Memory B cell (primary cell): ENCODE results near the gene NT5C2.
"Not testable (repeated sequence)": the region's sequence is repeated elsewhere in the genome, so short reads cannot be mapped to it uniquely, and the experiment has no call there.

Experiments
- ATAC-seq: fragments of 150-1000 bp; cut with Tn5 transposase; 2 replicates; pipeline ENCODE4 v1.10.0; 2021; ENCODE audit warnings: low read depth, mild to moderate bottlenecking, moderate library complexity
- DNase-seq, 2 donors: peaks; one replicate each; pipeline ENCODE4 v3.0.0; 2022; ENCODE audit warnings: low spot score in 2 of 2
- H3K27ac Mint-ChIP-seq: one replicate; pipeline ENCODE4 v1.8.0; 2022; ENCODE audit warnings: mild to moderate bottlenecking, moderate library complexity, mixed read lengths
- H3K27me3 Mint-ChIP-seq: one replicate; pipeline ENCODE4 v1.8.0; 2022; ENCODE audit warnings: mixed read lengths
- H3K36me3 Mint-ChIP-seq: one replicate; pipeline ENCODE4 v1.8.0; 2022; ENCODE audit warnings: mild to moderate bottlenecking, mixed read lengths
- H3K4me1 Mint-ChIP-seq: one replicate; pipeline ENCODE4 v1.8.0; 2022; ENCODE audit warnings: mixed read lengths
- H3K4me3 Mint-ChIP-seq: one replicate; pipeline ENCODE4 v1.8.0; 2022; ENCODE audit warnings: mild to moderate bottlenecking, moderate library complexity, mixed read lengths
- H3K9me3 Mint-ChIP-seq: one replicate; pipeline ENCODE4 v1.8.0; 2022; ENCODE audit warnings: mixed read lengths

NT5C2 gene

GRCh38 chr10:103192451-103193106 lies 493 bp downstream of the NT5C2 start:
- peak; percentile 50 for ATAC-seq
- peak; percentile 35 to 51 for DNase-seq

DNA sequence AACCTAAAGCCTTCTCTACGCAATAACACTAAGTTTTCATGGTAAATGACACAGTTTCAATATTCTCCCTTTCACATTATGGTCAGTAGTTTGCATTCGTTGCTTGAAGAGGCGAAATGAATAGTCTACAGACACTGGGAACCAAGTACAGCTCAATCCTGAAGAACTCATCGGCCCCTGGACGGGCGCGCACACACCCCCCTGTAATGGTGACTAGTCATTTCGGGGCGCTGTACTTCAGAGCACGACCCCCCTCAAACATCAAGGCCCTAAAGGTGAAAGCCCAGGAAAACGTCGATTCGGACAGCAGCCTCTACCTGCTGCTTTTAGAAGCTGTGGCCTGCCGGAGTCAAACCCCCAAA lies 1.0 kb downstream of the NT5C2 start:
- ATAC-seq = no peak
- Mint-ChIP-seq H3K4me3 (peak overlapping the region; percentile 100), H3K27me3 (no peaks in the 10 kb centered on the region), H3K27ac (peak overlapping the region; percentile 99), H3K9me3 (no peaks in the 10 kb centered on the region), H3K36me3 (peaks cover 5% of the 10 kb centered on the region), H3K4me1 (peaks cover 26% of the 10 kb centered on the region)
- DNase-seq = no peak

More at GRCh38 chr10:103192451-103193106, 493 bp downstream of the NT5C2 start:
- H3K27ac Mint-ChIP-seq = peak overlapping the region; percentile 99
- H3K4me3 Mint-ChIP-seq = peak overlapping the region; percentile 100
- no peaks in the 10 kb centered on the region for H3K27me3 Mint-ChIP-seq
- H3K4me1 Mint-ChIP-seq = peaks cover 26% of the 10 kb centered on the region
- H3K9me3 Mint-ChIP-seq = no peaks in the 10 kb centered on the region
- H3K36me3 Mint-ChIP-seq = peaks cover 5% of the 10 kb centered on the region

DNA sequence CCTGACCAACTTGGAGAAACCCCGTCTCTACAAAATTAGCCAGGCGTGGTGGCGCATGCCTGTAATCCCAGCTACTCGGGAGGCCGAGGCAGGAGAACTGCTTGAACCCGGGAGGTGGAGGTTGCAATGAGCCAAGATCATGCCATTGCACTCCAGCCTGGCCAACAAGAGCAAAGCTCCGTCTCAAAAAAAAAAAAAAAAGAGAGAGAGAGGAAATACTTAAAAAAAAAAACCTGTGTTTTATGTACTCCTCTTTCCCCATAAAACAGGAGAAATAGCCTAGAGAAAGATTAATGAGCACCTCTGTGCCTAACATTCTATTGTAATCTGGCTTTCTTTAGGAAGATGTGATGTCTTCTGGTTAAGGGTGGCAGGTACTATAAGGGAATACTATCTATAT lies 1.9 kb downstream of the NT5C2 start:
- H3K9me3 Mint-ChIP-seq, H3K27me3 Mint-ChIP-seq, H3K36me3 Mint-ChIP-seq, DNase-seq, H3K27ac Mint-ChIP-seq, H3K4me3 Mint-ChIP-seq, ATAC-seq: not testable (repeated sequence)
- H3K4me1 Mint-ChIP-seq = peaks cover 26% of the 10 kb centered on the region

- no peak overlapping the region for H3K27ac Mint-ChIP-seq
- no peaks in the 10 kb centered on the region for H3K9me3 Mint-ChIP-seq
- no peak overlapping the region for H3K4me3 Mint-ChIP-seq
- peaks cover 5% of the 10 kb centered on the region for H3K36me3 Mint-ChIP-seq
- peaks cover 33% of the 10 kb centered on the region for H3K4me1 Mint-ChIP-seq
- DNase-seq = no peak
- no peaks in the 10 kb centered on the region for H3K27me3 Mint-ChIP-seq
- ATAC-seq = no peak
Measured at GRCh38 chr10:103188853-103189252, 4.2 kb downstream of the NT5C2 start.

- Mint-ChIP-seq H3K36me3 (peaks cover 5% of the 10 kb centered on the region), H3K27me3 (no peaks in the 10 kb centered on the region), H3K27ac (no peak overlapping the region), H3K4me3 (no peak overlapping the region), H3K4me1 (peaks cover 33% of the 10 kb centered on the region), H3K9me3 (no peaks in the 10 kb centered on the region)
- DNase-seq (no peak), ATAC-seq (no peak)
Measured at GRCh38 chr10:103186128-103186527, 6.9 kb downstream of the NT5C2 start.

- Mint-ChIP-seq H3K4me3 (no peak overlapping the region), H3K9me3 (no peaks in the 10 kb centered on the region), H3K36me3 (peaks cover 4% of the 10 kb centered on the region), H3K27ac (peak overlapping the region; percentile 74), H3K4me1 (peaks cover 32% of the 10 kb centered on the region), H3K27me3 (no peaks in the 10 kb centered on the region)
- no peak for DNase-seq
- no peak for ATAC-seq
Measured at GRCh38 chr10:103184615-103185014, 8.5 kb downstream of the NT5C2 start.

DNA sequence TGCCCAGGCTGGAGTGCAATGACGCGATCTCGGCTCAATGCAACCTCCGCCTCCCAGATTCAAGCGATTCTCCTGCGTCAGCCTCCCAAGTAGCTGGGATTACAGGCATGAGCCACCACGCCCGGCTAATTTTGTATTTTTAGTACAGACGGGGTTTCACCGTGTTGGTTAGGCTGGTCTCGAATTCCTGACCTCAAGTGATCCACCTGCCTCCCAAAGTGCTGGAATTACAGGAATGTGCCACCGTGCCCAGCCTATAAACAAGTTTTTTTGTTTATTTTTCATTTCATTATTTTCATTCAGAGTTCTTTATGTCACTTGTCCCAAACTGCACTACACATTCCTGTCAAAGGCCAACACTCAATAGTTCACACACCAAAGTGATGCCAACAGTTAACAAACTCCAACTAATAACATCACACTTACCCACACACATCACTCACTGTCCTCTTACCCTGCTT lies 9.1 kb downstream of the NT5C2 start:
- ATAC-seq, H3K27me3 Mint-ChIP-seq, H3K9me3 Mint-ChIP-seq, H3K36me3 Mint-ChIP-seq, H3K27ac Mint-ChIP-seq, DNase-seq, H3K4me3 Mint-ChIP-seq: not testable (repeated sequence)
- H3K4me1 Mint-ChIP-seq = peaks cover 34% of the 10 kb centered on the region

DNA sequence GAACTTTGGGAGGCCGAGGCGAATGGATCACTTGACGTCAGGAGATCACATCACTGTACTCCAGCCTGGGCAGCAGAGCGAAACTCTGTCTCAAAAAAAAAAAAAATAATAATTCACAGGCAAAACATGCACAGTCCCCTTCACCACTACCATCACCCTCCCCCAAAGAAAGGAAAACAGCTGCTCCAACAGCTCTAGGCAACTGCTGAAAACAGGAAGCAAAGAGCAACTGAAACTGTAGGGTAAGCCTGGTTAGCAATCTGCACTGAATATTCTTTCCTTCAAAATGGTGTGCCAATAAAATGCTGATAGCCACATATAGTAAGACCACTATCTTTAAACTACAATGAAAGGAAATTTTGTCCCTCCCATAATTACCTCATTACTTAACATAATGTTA lies 11.8 kb downstream of the NT5C2 start:
- peak overlapping the region; percentile 90 for H3K27ac Mint-ChIP-seq
- peaks cover 2% of the 10 kb centered on the region for H3K36me3 Mint-ChIP-seq
- peak; percentile 98 for ATAC-seq
- H3K9me3 Mint-ChIP-seq = no peaks in the 10 kb centered on the region
- H3K27me3 Mint-ChIP-seq = no peaks in the 10 kb centered on the region
- H3K4me1 Mint-ChIP-seq = peaks cover 41% of the 10 kb centered on the region
- DNase-seq = peak in 1 of 2 donors; percentile 56
- H3K4me3 Mint-ChIP-seq = peak overlapping the region; percentile 70

GRCh38 chr10:103180491-103180890 lies 12.6 kb downstream of the NT5C2 start:
- Mint-ChIP-seq H3K27me3 (no peaks in the 10 kb centered on the region), H3K27ac (peak overlapping the region; percentile 90), H3K36me3 (peaks cover 2% of the 10 kb centered on the region), H3K9me3 (no peaks in the 10 kb centered on the region), H3K4me3 (no peak overlapping the region), H3K4me1 (peaks cover 36% of the 10 kb centered on the region)
- no peak for ATAC-seq
- no peak for DNase-seq

DNA sequence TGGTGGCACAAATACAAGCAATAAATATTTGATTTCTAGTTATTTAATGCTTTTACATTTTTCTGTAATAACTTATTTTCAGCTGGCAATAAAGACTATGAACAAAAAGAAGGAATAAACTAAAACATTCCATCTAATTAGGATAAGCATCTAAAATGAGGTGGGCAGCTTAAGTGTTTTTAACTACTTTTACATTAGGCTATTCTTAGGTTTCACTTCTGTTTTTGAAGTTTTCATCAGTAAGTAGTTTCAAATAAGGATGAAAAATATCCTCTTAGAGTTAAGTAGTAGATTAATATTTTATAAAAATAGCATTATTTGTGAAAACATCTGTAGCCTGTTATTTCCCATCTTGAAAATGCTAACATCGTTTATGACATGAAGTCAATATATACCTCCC lies 15.9 kb downstream of the NT5C2 start:
- H3K9me3 Mint-ChIP-seq = no peaks in the 10 kb centered on the region
- H3K27me3 Mint-ChIP-seq = no peaks in the 10 kb centered on the region
- peaks cover 3% of the 10 kb centered on the region for H3K36me3 Mint-ChIP-seq
- ATAC-seq (no peak), DNase-seq (no peak)
- no peak overlapping the region for H3K4me3 Mint-ChIP-seq
- H3K4me1 Mint-ChIP-seq = peaks cover 25% of the 10 kb centered on the region
- peak overlapping the region; percentile 48 for H3K27ac Mint-ChIP-seq

- H3K27me3 Mint-ChIP-seq = no peaks in the 10 kb centered on the region
- ATAC-seq (no peak), DNase-seq (no peak)
- peaks cover 13% of the 10 kb centered on the region for H3K4me1 Mint-ChIP-seq
- peaks cover 5% of the 10 kb centered on the region for H3K36me3 Mint-ChIP-seq
- H3K27ac Mint-ChIP-seq = no peak overlapping the region
- H3K4me3 Mint-ChIP-seq = no peak overlapping the region
- H3K9me3 Mint-ChIP-seq = no peaks in the 10 kb centered on the region
Measured at GRCh38 chr10:103175580-103176285, 17.3 kb downstream of the NT5C2 start.

- peaks cover 11% of the 10 kb centered on the region for H3K4me1 Mint-ChIP-seq
- not testable (repeated sequence) for DNase-seq, H3K36me3 Mint-ChIP-seq, ATAC-seq, H3K9me3 Mint-ChIP-seq, H3K4me3 Mint-ChIP-seq, H3K27ac Mint-ChIP-seq, H3K27me3 Mint-ChIP-seq
Measured at GRCh38 chr10:103174324-103174723, 18.7 kb downstream of the NT5C2 start.

DNA sequence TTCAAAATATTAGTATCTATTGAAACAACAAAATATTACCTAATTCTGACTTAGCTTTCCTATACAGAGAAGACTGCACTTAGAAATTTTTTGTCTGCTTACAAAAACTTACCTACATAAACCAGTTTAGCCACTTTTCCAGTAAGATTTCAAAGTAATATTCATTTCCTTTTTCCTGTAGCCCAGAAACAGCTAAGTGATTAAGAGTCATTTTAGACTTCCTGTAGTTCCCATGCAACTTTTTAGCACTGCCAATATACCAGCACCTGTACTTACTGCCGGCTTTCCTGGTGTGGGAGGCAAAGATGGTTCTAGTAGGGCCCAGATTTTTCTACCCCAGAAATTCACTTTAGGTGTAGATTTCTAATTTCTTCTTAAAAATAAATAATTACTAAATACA lies 21.8 kb downstream of the NT5C2 start:
- ATAC-seq = no peak
- peak overlapping the region; percentile 20 for H3K27ac Mint-ChIP-seq
- no peak overlapping the region for H3K4me3 Mint-ChIP-seq
- H3K4me1 Mint-ChIP-seq = peaks cover under 1% of the 10 kb centered on the region
- no peak for DNase-seq
- H3K9me3 Mint-ChIP-seq = no peaks in the 10 kb centered on the region
- H3K27me3 Mint-ChIP-seq = no peaks in the 10 kb centered on the region
- peaks cover 7% of the 10 kb centered on the region for H3K36me3 Mint-ChIP-seq

- Mint-ChIP-seq H3K27ac (no peak overlapping the region), H3K36me3 (peaks cover 13% of the 10 kb centered on the region)
Measured at GRCh38 chr10:103168438-103168837, 24.6 kb downstream of the NT5C2 start.

More at GRCh38 chr10:103168438-103168837, 24.6 kb downstream of the NT5C2 start:
- ATAC-seq (no peak), DNase-seq (no peak)
- no peaks in the 10 kb centered on the region for H3K27me3 Mint-ChIP-seq
- no peaks in the 10 kb centered on the region for H3K4me1 Mint-ChIP-seq
- no peak overlapping the region for H3K4me3 Mint-ChIP-seq
- no peaks in the 10 kb centered on the region for H3K9me3 Mint-ChIP-seq
